DOHH2 (cell line): ENCODE data around the gene F13A1.

Experiments used
- H3F3A ChIP-seq: fragments of 200-600 bp; sonication (generic), shearing (Covaris generic); 2 replicates; pipeline ENCODE4 v1.6.0; 2016; ENCODE audit warnings: antibody characterized with exemption, mild to moderate bottlenecking; ENCODE audit not compliant: control insufficient read depth, insufficient read depth
- H3K27ac ChIP-seq: fragments of 200-600 bp; sonication (generic); 2 replicates; pipeline ENCODE4 v1.5.1; 2014; ENCODE audit warnings: low read depth, mild to moderate bottlenecking, low read length, moderate library complexity
- H3K27me3 ChIP-seq: fragments of 200-600 bp; sonication (generic); 2 replicates; pipeline ENCODE4 v1.6.1; 2014; ENCODE audit warnings: mild to moderate bottlenecking, low read length, mixed read lengths; ENCODE audit not compliant: control insufficient read depth
- H3K36me3 ChIP-seq: fragments of 200-600 bp; sonication (generic); 2 replicates; pipeline ENCODE4 v1.6.1; 2014; ENCODE audit warnings: mild to moderate bottlenecking, low read length, moderate library complexity, mixed read lengths; ENCODE audit not compliant: control insufficient read depth
- H3K4me1 ChIP-seq: fragments of 200-600 bp; sonication (generic); 2 replicates; pipeline ENCODE4 v1.6.1; 2014; ENCODE audit warnings: mild to moderate bottlenecking, low read length, mixed read lengths; ENCODE audit not compliant: control insufficient read depth
- H3K4me2 ChIP-seq: fragments of 200-600 bp; sonication (generic); 2 replicates; pipeline ENCODE4 v1.6.0; 2014; ENCODE audit warnings: mild to moderate bottlenecking, low read length, moderate library complexity
- H3K4me3 ChIP-seq: fragments of 200-600 bp; sonication (generic); 2 replicates; pipeline ENCODE4 v1.5.1; 2014; ENCODE audit warnings: mild to moderate bottlenecking, low read length, mixed read lengths
- H3K79me2 ChIP-seq: fragments of 200-600 bp; sonication (generic); 2 replicates; pipeline ENCODE4 v1.6.1; 2014; ENCODE audit warnings: mild to moderate bottlenecking, low read length, mixed read lengths; ENCODE audit not compliant: control insufficient read depth
- H3K9me2 ChIP-seq: fragments of 200-600 bp; sonication (generic); replicated peaks from 2 replicates; pipeline ENCODE4 v1.6.1; 2014; ENCODE audit warnings: mild to moderate bottlenecking, low read length, mixed read lengths; ENCODE audit not compliant: control insufficient read depth
- H3K9me3 ChIP-seq: fragments of 200-600 bp; sonication (generic); 2 replicates; pipeline ENCODE4 v1.6.1; 2014; ENCODE audit warnings: antibody characterized with exemption, low read length, mixed read lengths; ENCODE audit not compliant: control insufficient read depth, insufficient read depth
- H4K20me1 ChIP-seq: fragments of 200-600 bp; sonication (generic); 2 replicates; pipeline ENCODE4 v1.6.0; 2014; ENCODE audit warnings: low read depth, mild to moderate bottlenecking, antibody characterized with exemption, low read length, moderate library complexity; ENCODE audit not compliant: control insufficient read depth, insufficient read depth
- EZH2phosphoT487 ChIP-seq: fragments of 200-600 bp; sonication (generic); IDR thresholded peaks from 2 replicates; pipeline ENCODE4 v1.6.1; 2017; ENCODE audit warnings: borderline replicate concordance, mild to moderate bottlenecking, antibody characterized with exemption, low read length, moderate library complexity, mixed read lengths
- TF ChIP-seq, protein P1 (sequence below): fragments of 200-600 bp; sonication (generic); IDR thresholded peaks from one replicate; pipeline ENCODE4 v1.5.1; 2014; ENCODE audit warnings: antibody characterized with exemption, mild to moderate bottlenecking, low read depth, low read length; ENCODE audit not compliant: poor library complexity, severe bottlenecking

Gene F13A1

DNA sequence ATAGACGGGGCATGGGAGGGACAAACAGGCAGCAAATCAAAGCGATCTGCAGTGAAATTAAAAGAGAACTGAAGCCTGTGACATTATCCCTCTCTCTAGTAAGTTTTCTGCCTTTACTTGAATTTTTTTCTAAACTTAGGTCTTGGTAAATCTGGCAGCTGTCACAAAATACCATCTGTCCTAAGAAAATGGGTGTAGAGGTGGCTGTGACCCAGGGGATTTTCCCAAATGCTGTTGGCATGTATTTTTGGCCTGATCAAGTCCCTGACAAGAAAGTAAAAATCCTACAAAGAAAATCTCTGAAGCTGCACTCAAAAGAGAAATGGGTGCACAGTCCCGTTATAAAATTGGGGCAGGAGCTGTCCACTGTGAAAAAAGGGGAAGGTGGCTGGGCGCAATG, 30.2 kb upstream of the F13A1 start:
- no peak for TF ChIP-seq EZH2phosphoT487
- TF ChIP-seq, protein P1, sequence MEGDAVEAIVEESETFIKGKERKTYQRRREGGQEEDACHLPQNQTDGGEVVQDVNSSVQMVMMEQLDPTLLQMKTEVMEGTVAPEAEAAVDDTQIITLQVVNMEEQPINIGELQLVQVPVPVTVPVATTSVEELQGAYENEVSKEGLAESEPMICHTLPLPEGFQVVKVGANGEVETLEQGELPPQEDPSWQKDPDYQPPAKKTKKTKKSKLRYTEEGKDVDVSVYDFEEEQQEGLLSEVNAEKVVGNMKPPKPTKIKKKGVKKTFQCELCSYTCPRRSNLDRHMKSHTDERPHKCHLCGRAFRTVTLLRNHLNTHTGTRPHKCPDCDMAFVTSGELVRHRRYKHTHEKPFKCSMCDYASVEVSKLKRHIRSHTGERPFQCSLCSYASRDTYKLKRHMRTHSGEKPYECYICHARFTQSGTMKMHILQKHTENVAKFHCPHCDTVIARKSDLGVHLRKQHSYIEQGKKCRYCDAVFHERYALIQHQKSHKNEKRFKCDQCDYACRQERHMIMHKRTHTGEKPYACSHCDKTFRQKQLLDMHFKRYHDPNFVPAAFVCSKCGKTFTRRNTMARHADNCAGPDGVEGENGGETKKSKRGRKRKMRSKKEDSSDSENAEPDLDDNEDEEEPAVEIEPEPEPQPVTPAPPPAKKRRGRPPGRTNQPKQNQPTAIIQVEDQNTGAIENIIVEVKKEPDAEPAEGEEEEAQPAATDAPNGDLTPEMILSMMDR: no peak
- no peaks in the 10 kb centered on the region for H3K9me2 ChIP-seq
- no peak overlapping the region for H3K4me3 ChIP-seq
- H3K79me2 ChIP-seq: no peaks in the 10 kb centered on the region
- no peaks in the 10 kb centered on the region for H3K9me3 ChIP-seq
- no peaks in the 10 kb centered on the region for H3K36me3 ChIP-seq
- H3K4me2 ChIP-seq: no peak overlapping the region
- no peaks in the 10 kb centered on the region for H3K27me3 ChIP-seq
- H3K4me1 ChIP-seq: no peaks in the 10 kb centered on the region
- no peaks in the 10 kb centered on the region for H4K20me1 ChIP-seq
- no peak overlapping the region for H3K27ac ChIP-seq
- no peaks in the 10 kb centered on the region for H3F3A ChIP-seq

GRCh38 chr6:6348256-6348655, 27.8 kb upstream of the F13A1 start:
- H3K36me3 ChIP-seq: no peaks in the 10 kb centered on the region
- H3K27me3 ChIP-seq: no peaks in the 10 kb centered on the region
- H3K4me1 ChIP-seq: peaks cover 3% of the 10 kb centered on the region
- H3K79me2 ChIP-seq: no peaks in the 10 kb centered on the region
- no peak overlapping the region for H3K4me3 ChIP-seq
- H3K27ac ChIP-seq: no peak overlapping the region
- H4K20me1 ChIP-seq: no peaks in the 10 kb centered on the region
- H3K4me2 ChIP-seq: no peak overlapping the region
- H3F3A ChIP-seq: no peaks in the 10 kb centered on the region
- TF ChIP-seq, protein P1: no peak
- TF ChIP-seq EZH2phosphoT487: no peak
- H3K9me2 ChIP-seq: no peaks in the 10 kb centered on the region
- no peaks in the 10 kb centered on the region for H3K9me3 ChIP-seq

DNA sequence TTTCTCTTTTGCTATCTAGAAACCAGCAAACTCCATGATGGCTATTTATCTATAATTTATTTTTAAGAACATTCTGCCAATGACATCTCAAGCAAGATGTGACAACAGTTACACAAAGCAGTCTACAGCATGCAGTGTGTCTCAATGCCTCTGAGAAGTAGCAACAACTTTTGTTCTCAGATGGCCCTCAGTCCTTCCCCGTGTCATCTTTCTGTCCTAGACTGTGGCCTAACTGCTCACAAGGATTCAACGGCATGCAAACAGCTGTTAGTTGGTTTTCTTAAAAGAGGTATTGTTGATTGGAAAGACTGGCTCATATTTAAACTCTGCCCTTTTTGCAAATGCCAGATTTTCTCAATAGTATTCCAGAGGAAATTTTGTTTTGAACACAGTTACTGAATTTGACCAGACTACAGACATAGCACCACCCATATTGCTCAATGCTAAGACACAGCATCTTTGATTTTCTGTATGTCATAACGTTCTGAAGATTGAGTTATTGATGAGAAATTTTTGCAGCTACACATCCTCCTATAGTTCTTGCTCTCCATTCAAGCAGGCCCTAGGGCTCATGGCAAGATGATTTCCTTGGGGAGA, 26.1 kb upstream of the F13A1 start:
- no peaks in the 10 kb centered on the region for H3K36me3 ChIP-seq
- TF ChIP-seq, protein P1: no peak
- no peak for TF ChIP-seq EZH2phosphoT487
- no peak overlapping the region for H3K4me3 ChIP-seq
- no peak overlapping the region for H3K27ac ChIP-seq
- no peaks in the 10 kb centered on the region for H3F3A ChIP-seq
- no peaks in the 10 kb centered on the region for H3K79me2 ChIP-seq
- H3K9me2 ChIP-seq: no peaks in the 10 kb centered on the region
- no peaks in the 10 kb centered on the region for H3K27me3 ChIP-seq
- H3K4me1 ChIP-seq: peaks cover 5% of the 10 kb centered on the region
- no peaks in the 10 kb centered on the region for H3K9me3 ChIP-seq
- H3K4me2 ChIP-seq: no peak overlapping the region
- no peaks in the 10 kb centered on the region for H4K20me1 ChIP-seq

GRCh38 chr6:6333501-6333900, 13.0 kb upstream of the F13A1 start:
- Histone ChIP-seq H4K20me1 (no peaks in the 10 kb centered on the region), H3K9me3 (no peaks in the 10 kb centered on the region), H3K4me3 (no peak overlapping the region), H3F3A (peaks cover 16% of the 10 kb centered on the region), H3K4me1 (peaks cover 62% of the 10 kb centered on the region), H3K27ac (peak overlapping the region; percentile 89), H3K79me2 (no peaks in the 10 kb centered on the region), H3K36me3 (peaks cover 17% of the 10 kb centered on the region), H3K27me3 (no peaks in the 10 kb centered on the region), H3K4me2 (peak overlapping the region; percentile 69; the same call in 1 of the 2 replicates), H3K9me2 (no peaks in the 10 kb centered on the region)
- TF ChIP-seq EZH2phosphoT487: no peak
- TF ChIP-seq, protein P1: no peak
